GM10847 (cell line): ENCODE data around the gene ARHGAP8.

Experiments used
- POLR2A ChIP-seq: IDR thresholded peaks from 2 replicates; pipeline ENCODE4 v1.6.1; 2011; ENCODE audit not compliant: insufficient read length; ENCODE audit errors: extremely low read depth

Gene ARHGAP8

DNA sequence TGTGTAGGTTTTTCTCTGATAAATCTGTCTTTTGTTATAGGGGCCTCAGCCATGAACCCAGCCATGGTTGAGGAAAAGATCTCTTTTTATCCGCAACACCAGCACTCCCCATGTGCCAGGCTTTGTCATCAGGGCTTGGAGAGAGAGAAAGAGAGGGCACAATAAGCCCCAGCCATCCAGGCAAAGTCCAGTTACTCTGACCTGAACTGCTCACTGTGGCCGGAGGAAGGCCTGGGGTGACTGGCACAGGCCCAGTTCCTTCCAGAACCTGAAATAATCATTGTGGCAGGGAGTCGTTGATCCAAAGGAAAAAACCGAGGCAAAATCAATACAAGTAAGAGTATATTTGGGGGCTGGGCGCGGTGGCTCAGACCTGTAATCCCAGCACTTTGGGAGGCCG lies 3.9 kb upstream of the ARHGAP8 start:
- no peak for TF ChIP-seq POLR2A

DNA sequence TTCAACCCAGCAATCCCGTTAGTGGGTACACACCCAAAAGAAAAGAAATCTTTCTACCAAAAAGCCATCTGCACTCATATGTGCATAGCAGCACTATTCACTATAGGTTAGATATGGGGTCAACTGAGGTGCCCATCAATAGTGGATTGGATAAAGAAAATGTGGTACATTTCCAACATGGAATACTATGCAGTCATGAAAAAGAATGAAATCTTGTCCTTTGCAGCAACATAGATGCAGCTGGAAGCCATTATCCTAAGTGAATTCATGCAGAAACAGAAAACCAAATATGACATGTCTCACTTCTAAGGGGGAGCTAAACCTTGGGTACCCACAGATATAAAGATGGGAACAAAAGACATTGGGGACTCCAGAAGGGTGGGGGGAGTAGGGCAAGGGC lies 1.9 kb upstream of the ARHGAP8 start:
- TF ChIP-seq POLR2A = no peak

DNA sequence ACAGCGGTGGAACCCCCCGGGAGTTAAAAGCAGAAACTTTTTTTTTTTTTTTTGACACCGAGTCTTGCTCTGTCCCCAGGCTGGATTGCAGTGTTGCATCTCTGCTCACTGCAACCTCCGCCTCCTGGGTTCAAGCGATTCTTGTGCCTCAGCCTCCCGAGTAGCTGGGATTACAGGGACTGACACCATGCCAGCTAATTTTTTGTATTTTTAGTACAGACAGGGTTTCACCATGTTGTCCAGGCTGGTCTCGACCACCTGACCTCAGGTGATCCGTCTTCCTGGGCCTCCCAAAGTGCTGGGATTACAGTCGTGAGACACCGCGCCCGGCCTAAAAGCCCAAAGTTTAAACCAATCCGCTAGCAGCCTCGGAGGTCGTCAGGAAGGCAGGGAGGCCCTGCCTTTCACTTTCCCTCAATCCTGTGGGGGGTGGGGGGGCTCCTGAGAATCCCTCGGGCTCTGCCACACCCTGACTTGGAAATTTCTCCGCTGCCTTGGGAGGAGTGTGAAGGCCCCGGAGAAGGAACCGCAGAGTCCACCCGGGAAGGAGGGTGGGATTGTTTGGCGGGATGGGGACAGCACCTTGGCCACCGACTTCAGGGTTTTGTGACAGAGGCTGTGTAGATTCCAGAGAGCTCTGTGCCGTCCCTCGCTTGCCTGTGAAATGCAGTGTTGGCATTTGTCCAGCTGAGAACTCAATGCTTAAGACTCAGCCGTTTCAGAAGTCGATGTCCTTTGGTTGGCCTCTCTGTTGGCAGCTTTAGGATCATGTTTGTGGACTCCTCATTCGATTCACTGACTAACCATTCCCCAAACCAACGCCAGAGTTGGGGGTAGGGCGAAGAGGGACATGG lies 1.0 kb downstream of the ARHGAP8 start:
- no peak for TF ChIP-seq POLR2A

DNA sequence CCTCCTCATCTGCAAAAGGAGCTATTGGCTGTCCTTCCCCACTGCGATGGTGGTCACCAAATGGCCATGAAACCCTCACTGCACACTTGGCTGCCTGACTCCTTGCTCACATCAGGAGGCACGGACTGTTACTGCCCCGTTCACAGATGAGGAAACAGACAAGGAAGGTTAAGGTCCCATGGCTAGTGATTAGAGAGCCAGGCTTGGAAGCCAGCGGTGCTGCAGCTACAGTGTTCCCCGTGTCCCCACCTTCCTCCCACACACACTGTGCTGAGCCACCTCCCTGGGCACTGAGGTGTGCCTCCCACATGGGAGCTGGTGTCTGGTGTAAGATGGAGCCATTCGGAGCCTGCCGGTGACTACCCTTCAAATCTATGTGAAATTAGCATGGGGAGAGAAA lies 2.6 kb downstream of the ARHGAP8 start:
- TF ChIP-seq POLR2A = no peak

DNA sequence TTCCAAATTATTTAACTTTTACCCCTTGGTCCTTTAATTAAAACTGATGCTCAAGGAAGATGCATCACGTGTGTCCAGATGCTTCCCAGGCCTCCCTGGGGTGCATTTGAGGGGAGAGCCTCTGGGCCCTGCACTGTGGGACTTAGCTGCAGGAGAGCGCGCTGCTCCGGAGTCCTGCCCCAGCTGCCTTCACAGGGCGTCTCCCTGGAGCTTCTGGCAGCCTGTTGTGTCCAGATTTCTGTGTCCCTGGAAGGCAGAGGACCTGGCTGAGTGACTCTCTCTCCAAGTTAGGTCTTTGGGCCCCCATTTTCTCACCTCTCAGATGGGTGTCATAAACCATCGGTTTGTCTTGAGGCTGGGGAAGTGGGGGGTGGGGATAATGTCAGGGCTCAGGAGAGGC lies 3.0 kb downstream of the ARHGAP8 start:
- no peak for TF ChIP-seq POLR2A

DNA sequence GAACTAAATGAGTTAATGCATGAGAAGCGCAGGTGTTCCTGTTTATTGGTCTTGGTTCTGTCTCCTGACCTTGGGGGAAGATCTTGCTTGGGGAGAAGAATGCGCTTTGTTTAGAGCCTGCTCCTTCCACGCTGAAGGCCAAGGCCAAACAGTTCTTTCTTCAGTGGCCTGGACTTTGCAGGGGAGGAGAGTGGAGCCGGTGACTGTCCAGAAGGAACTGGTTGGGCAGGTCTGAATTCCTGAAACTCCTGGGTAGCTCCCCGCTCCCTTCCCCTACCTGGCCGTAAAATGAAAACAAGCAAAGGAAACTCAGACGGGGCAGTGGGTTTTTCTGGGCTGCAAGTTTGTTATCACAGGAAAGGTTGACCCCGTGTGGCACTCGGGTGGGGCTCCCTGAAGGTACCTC lies 3.6 kb downstream of the ARHGAP8 start:
- TF ChIP-seq POLR2A = no peak

DNA sequence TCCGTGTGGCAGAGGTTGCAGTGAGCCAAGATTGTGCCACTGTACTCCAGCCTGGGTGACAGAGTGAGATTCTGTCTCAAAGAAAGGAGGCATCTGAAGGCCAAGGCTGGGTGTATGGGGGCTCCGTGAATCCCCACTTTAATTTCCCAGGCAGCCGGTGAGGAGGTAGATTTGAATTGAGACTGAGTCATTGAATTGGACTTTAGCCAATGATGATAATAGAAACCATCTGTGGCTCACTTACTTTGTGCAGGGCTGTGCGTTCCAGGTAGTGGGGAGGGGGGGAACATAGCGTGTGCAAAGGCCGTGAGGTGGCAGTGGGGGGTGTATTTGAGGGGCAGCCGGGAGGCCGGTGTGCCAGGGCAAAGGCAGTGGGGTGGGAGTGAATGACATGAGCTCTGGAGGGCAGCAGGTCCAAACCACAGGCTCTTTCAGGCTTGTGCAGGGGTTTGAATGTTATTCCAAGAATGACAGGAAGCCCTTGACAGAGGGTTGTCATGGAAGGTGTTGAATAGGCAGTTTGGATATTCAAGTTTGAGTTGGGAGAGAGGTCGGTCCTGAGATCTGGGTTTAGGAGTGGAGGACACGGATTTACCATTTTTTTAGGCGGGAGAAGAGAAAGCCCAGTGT lies 6.1 kb downstream of the ARHGAP8 start:
- TF ChIP-seq POLR2A = no peak

DNA sequence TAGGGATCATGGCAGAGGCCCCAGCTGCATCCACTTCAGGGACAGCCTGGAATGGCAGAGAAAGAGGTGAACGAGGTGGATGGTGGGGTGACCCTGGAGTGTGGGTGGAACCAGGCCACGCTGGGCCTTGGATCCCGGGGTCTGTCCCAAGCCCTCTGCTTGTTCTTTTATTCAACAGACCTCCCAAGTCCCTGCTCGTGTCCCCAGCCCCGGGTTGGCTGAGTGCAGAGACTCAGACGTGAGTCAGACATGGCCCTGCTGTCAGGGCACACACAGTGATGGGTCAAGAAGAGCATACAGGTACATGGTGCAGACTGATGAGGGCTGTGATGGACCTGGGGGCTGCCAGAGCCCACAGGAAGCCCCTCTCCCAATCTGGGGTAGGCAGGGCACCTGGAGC lies 6.6 kb downstream of the ARHGAP8 start:
- TF ChIP-seq POLR2A = no peak

DNA sequence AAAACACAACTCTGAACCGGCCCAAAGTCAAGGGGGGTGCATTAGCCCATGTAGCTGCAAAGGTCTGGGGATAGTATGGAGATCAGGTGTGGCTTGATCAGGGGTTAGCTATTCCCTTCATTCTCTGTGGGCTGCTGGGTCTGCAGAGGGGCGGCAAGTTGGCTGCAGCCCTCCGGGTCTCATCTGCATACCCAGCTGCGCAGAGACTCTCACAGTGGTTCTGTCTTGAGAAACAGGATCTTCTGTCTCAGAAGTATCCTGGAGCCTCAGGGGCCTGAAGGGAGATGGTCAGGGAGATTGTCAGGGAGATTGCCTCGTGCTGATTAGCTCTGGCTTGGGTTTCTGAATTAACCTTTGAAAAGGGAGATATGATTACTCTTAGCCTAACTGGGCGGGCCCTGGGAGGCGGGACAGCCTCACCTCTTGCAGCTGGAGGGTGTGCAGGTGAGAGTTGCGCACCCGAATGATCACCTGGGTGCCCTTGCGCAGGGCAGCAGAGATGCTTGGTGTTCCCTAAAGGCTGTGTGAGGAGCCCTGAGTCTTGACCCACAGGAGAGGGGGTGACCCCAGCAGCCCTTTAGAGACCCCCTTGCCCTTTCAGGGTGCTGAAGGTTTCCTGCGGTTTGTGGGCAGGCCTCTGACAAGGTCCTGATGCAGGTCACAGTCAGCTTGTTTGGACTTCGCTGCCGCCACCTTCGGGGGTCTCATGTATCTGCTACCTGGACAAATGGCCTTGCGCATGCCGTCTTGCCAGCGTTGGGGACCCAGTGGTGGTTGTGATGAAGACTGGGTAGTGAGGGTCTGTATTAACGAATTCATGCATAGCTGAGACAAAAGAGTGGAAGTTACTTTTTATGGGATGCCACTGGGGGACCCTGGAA lies 7.3 kb downstream of the ARHGAP8 start:
- TF ChIP-seq POLR2A = no peak

DNA sequence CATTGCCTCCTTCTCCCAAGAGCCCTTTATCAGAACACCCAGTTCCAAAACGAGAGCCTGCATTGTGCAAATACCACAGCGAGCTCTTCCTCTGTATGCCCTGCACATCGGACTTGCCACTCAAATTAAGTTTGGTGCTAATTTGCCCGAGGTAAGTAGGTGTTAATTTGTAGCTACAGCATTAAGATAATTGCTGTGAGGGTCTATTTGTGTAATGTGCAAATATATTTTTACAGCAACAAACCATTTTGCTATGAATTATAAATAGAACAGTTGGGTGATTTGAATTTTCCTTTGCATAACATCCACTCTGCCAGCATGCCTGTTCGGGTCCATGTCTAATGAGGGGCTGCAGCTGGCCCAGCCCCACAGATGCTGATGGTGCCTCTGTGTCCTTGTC lies 8.1 kb downstream of the ARHGAP8 start:
- TF ChIP-seq POLR2A = no peak

DNA sequence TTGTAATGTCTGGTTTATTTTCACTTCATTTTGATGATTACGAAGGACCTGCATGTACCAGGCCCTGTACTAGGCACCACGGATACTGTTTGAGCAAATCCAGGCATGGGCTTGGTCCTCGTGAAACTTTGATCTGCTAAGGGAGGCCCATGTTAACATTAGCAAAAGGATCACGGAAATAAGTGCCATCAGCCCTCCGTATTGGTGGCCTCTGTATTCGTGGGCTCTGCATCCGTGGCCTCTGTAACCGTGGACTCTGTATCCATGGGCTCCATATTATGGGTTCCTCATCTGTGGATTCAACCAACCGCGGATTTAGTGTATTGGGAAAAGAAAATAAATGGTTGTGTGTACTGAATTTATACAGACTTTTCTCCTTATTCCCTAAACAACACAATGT lies 8.7 kb downstream of the ARHGAP8 start:
- no peak for TF ChIP-seq POLR2A

DNA sequence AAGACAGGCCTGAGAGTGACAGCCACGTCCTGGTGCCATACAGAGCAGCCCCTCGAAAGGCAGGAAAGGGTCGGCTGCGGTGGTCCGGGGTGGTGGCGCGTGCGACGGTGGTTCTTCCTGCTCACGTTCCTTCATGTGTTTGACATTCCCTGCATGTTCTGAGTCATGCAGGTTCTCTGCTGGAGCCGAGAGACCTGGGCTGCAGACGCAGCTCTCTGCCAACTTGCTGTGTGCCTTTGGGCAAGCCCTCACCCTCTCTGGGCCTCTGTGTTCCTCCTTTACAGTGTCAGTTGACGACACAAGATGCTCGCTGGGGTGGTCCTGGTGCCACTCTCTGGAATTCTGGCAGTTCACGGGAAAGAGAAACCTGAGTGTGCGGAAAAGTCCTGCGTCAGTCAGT lies 12.0 kb downstream of the ARHGAP8 start:
- TF ChIP-seq POLR2A = no peak

DNA sequence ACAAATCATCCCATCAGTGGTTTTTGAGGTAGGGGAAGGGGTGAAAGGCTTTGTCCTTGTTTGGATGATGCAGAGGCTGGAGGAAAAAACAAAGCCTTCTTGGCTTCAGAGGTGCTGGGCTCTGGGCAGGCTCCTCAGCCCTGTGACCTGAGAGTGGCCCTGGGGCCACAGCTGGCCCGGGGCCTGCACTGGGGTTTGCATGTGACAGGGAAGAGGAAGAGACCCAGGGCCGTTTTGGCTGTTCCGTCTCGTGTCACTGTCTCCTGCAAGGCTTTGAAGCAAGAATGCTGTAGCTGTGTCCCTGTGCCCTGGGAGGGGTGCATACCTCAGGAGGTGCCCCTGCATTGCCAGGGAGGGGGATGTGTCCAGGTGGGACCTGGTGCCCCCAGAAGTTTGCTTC lies 12.6 kb downstream of the ARHGAP8 start:
- TF ChIP-seq POLR2A = no peak

DNA sequence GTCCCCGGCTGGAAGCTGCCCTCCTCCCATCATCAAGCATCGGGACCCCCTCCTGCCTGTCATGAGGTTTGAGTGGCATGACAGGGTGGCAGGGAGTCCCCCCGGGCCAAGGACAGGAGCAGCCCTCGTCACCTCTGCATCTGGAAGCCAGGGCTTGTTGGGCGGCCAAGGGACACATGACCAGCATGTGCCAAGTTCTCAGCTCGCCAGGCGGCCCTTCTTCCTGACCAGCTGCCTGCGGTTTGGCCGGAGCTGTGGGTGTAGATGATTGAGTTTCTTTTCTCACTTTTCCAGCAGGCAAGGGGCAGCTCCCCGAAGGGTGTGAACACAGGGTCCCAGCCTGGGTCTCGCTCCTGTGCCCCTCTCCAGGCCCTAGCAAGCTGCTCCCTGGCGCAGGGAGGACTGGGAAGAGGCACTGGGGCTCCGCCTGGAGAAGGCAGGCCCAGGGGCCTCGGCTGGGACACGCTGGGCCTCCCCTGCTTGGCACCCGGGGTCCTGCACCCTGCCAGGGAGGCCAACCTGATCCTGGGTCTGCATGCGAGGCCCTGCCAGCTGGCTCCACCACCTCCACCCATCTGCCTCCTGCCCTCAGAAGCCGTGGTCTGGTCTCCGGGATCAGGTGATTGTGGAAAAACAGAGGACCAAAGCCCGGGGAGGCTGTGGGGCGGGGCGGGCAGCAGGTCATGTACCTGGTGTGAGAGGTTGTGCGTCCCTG lies 13.4 kb downstream of the ARHGAP8 start:
- no peak for TF ChIP-seq POLR2A

DNA sequence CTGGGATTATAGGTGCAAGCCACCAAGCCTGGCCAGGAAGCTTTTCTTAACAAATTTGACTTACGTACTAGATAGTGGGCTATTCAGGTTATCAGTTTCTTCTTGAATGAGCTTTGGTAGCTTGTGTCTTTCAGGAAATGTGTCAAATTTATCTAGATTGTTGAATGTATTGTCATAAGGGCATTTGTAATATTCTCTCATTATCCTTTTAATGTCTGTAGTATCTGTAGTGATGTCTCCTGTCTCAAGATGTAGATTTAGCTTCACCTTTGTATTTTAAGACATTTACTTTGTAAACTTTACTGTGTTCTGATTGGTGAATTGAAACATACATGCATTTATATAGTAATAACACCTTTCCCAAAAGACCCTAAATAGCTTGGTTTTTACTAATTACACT lies 20.7 kb downstream of the ARHGAP8 start:
- no peak for TF ChIP-seq POLR2A
